ENCODE measurements around the gene IGF2R. TPM values are rescaled to one million over a fixed set of nuclear protein-coding genes. Genes with fewer than 3 reads are reported as not detected.
"Not testable (repeated sequence)": the region's sequence is repeated elsewhere in the genome, so short reads cannot be mapped to it uniquely, and the experiment has no call there.

The IGF2R gene
- total RNA-seq: 100 to 1,000 TPM; 141 to 153 TPM
- 10 to 100 TPM; 56.5 to 61.1 (median 58.4) TPM for polyA plus RNA-seq (ENCODE audit: insufficient read length in 6 of 6)
- long read RNA-seq, donor 1, partial matches to known transcripts: 66 of 66 reads
- long read RNA-seq, donor 1, other reads (novel, unspliced or antisense): 0 of 66 reads
- long read RNA-seq, donor 2, full-length matches to known transcripts: 2 of 11 reads
- long read RNA-seq, donor 2, partial matches to known transcripts: 9 of 11 reads
- long read RNA-seq, donor 2, other reads (novel, unspliced or antisense): 0 of 11 reads
- long read RNA-seq, donor 3, partial matches to known transcripts: 18 of 18 reads
- long read RNA-seq, donor 3, other reads (novel, unspliced or antisense): 0 of 18 reads
- long read RNA-seq, donor 4, partial matches to known transcripts: 2 of 5 reads
- long read RNA-seq, donor 4, other reads (novel, unspliced or antisense): 3 of 5 reads
- long read RNA-seq, donor 5, full-length matches to known transcripts: 3 of 3 reads
- long read RNA-seq, donor 5, partial matches to known transcripts: 0 of 3 reads
- long read RNA-seq, donor 5, other reads (novel, unspliced or antisense): 0 of 3 reads
- long read RNA-seq, donor 6, partial matches to known transcripts: 38 of 38 reads
- long read RNA-seq, donor 6, other reads (novel, unspliced or antisense): 0 of 38 reads
- long read RNA-seq, donor 7: 0 reads
- long read RNA-seq, donor 8: 0 reads
- long read RNA-seq, donor 9: 0 reads
- long read RNA-seq, donor 10, partial matches to known transcripts: 1 of 1 reads
- long read RNA-seq, donor 10, other reads (novel, unspliced or antisense): 0 of 1 reads
- long read RNA-seq, donor 11, partial matches to known transcripts: 0 of 1 reads
- long read RNA-seq, donor 11, other reads (novel, unspliced or antisense): 0 of 1 reads
- long read RNA-seq, donor 12: 0 reads

GRCh38 chr6:159968295-159969203 is at the start of gene IGF2R:
Gene IGF2R (plus strand): TSS chr6:159969082. CDS start chr6:159969247, 165 bp downstream.
- peak within 1 kb of the TSS; percentile 79 to 98 for H3K4me3 ChIP-seq
- H3K27ac ChIP-seq: peak within 1 kb of the TSS; percentile 84 to 95
- intact Hi-C loops (cut with DNase I): no loop called here
- H3K36me3 ChIP-seq: no peaks in the 10 kb centered on the region
- no peaks in the 10 kb centered on the region for H3K27me3 ChIP-seq
- H3K4me1 ChIP-seq: peaks cover 12 to 68% of the 10 kb centered on the region in 2 donors
- ATAC-seq: peak; percentile 93
- no peaks in the 10 kb centered on the region for H3K9me3 ChIP-seq
- no peak for TF ChIP-seq CTCF (IDR thresholded peaks at IDR 0.05)
- DNase-seq: peak; percentile 84 to 97 (median 94)

- ATAC-seq (no peak), DNase-seq (no peak)
- no peak overlapping the region for H3K27ac ChIP-seq
- no peak for TF ChIP-seq CTCF (IDR thresholded peaks at IDR 0.05)
- H3K9me3 ChIP-seq: no peaks in the 10 kb centered on the region
- no peaks in the 10 kb centered on the region for H3K4me1 ChIP-seq
- intact Hi-C loops (cut with DNase I): no loop called here
- no peaks in the 10 kb centered on the region for H3K36me3 ChIP-seq
- no peak overlapping the region for H3K4me3 ChIP-seq
- no peaks in the 10 kb centered on the region for H3K27me3 ChIP-seq
These were observed 49.1 kb upstream of the IGF2R start for GRCh38 chr6:159919800-159920199.

GRCh38 chr6:159924150-159924549 is 44.7 kb upstream of the IGF2R start:
- H3K4me1 ChIP-seq; H3K36me3 ChIP-seq; H3K27me3 ChIP-seq; H3K4me3 ChIP-seq; DNase-seq; H3K9me3 ChIP-seq; intact Hi-C loops (cut with DNase I); H3K27ac ChIP-seq; ATAC-seq: not testable (repeated sequence)

- H3K27me3 ChIP-seq: no peaks in the 10 kb centered on the region
- intact Hi-C loops (cut with DNase I): no loop called here
- no peak overlapping the region for H3K4me3 ChIP-seq
- DNase-seq (no peak), ATAC-seq (no peak)
- no peak overlapping the region for H3K27ac ChIP-seq
- H3K36me3 ChIP-seq: no peaks in the 10 kb centered on the region
- no peaks in the 10 kb centered on the region for H3K4me1 ChIP-seq
- TF ChIP-seq CTCF (IDR thresholded peaks at IDR 0.05): no peak
- H3K9me3 ChIP-seq: no peaks in the 10 kb centered on the region
These were observed 42.2 kb upstream of the IGF2R start for GRCh38 chr6:159926542-159927203.

GRCh38 chr6:159929819-159930218 is 39.1 kb upstream of the IGF2R start:
- intact Hi-C loops (cut with DNase I): no loop called here
- no peak overlapping the region for H3K27ac ChIP-seq
- H3K27me3 ChIP-seq: no peaks in the 10 kb centered on the region
- DNase-seq (peak in 1 of 4 donors; percentile 50), ATAC-seq (peak; percentile 44)
- no peaks in the 10 kb centered on the region for H3K9me3 ChIP-seq
- no peaks in the 10 kb centered on the region for H3K4me1 ChIP-seq
- no peak overlapping the region for H3K4me3 ChIP-seq
- H3K36me3 ChIP-seq: no peaks in the 10 kb centered on the region
- no peak for TF ChIP-seq CTCF (IDR thresholded peaks at IDR 0.05)
